ENCODE results near the gene FFAR1. TPM values are rescaled to one million over a fixed set of nuclear protein-coding genes. Genes with fewer than 3 reads are reported as not detected.

The FFAR1 gene
- total and polyA plus RNA-seq, 2 of the 8 experiments (the other 6 are each of a cell fraction or from before 2014, with no cell fraction given): not detected

DNA sequence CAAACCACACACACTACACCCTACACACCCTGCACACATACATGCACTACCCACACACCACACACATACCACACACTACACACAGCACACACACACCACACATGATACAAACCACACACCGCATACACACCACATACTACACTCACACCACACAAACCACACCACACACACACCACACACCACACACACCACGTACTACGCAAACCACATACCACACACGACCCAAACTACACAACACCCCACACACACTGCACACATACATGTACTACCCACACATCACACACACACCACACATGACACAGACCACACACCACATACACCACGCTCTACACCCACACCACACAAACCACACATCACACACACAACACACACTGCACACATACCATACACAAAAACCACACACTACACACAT is 49.1 kb upstream of the FFAR1 start:
- FAIRE-seq: no peak
- Histone ChIP-seq H3K4me1 (replicated peaks in 1 of 4; ENCODE audit: control insufficient read depth in 3 of 4, insufficient read depth in 4 of 4, low read length in 3 of 4) (peaks cover 0 to 13% (median 6%) of the 10 kb centered on the region in 4 experiments; a peak in 6 of 7 replicates), H2BK120ac (replicated peaks; ENCODE audit: low read depth, low read length) (peak overlapping the region; percentile 49)
- TF ChIP-seq EZH2 (IDR thresholded peaks at IDR 0.05; ENCODE audit: low read depth, low read length, severe bottlenecking) (no peak), CBX8 (IDR thresholded peaks at IDR 0.05; ENCODE audit: borderline replicate concordance, low read depth, low read length) (no peak), RFX5 (IDR thresholded peaks at IDR 0.05; ENCODE audit: borderline replicate concordance, low read depth, low read length) (no peak), NRF1 (IDR thresholded peaks at IDR 0.05; ENCODE audit: low read depth, low read length) (no peak), TCF12 (IDR thresholded peaks at IDR 0.05; ENCODE audit: low read depth, low read length) (no peak), SUZ12 (IDR thresholded peaks at IDR 0.05; ENCODE audit: low read length) (no peak), SIN3A (conservative IDR thresholded peaks at IDR 0.05 in 1 of 2, IDR thresholded peaks at IDR 0.05 in 1 of 2; ENCODE audit: low read depth in 1 of 2, low read length in 2 of 2) (no peak), EGR1 (IDR thresholded peaks at IDR 0.05; ENCODE audit: borderline replicate concordance, low read depth, low read length) (no peak), POLR2A (IDR thresholded peaks at IDR 0.05; ENCODE audit: control extremely low read depth in 1 of 2, low read depth in 2 of 2, low read length in 2 of 2) (no peak), HDAC6 (IDR thresholded peaks at IDR 0.05; ENCODE audit: low read depth, low read length) (no peak), TBP (IDR thresholded peaks at IDR 0.05; ENCODE audit: low read depth, low read length) (no peak), RNF2 (IDR thresholded peaks at IDR 0.05; ENCODE audit: borderline replicate concordance, low read depth, low read length, missing control alignments, poor library complexity, severe bottlenecking) (no peak), KDM4A (IDR thresholded peaks at IDR 0.05; ENCODE audit: low read depth, low read length, severe bottlenecking) (no peak), SIX5 (IDR thresholded peaks at IDR 0.05; ENCODE audit: low read depth, low read length) (no peak)

More for the DNA sequence above, 49.1 kb upstream of the FFAR1 start:
- Histone ChIP-seq H3K4me3 (ENCODE audit: extremely low read depth in 1 of 4, insufficient read depth in 2 of 4, low read depth in 3 of 4, low read length in 4 of 4) (no peak overlapping the region), H3K9me3 (ENCODE audit: insufficient read depth in 2 of 2, low read depth in 1 of 2, low read length in 1 of 2) (no peaks in the 10 kb centered on the region; a peak in 1 of 4 replicates), H3K79me2 (ENCODE audit: control insufficient read depth in 1 of 2, insufficient read depth in 2 of 2, low read length in 2 of 2) (no peaks in the 10 kb centered on the region), H3K9ac (replicated peaks in 1 of 4; ENCODE audit: extremely low read depth in 1 of 4, low read depth in 3 of 4, low read length in 3 of 4) (no peak overlapping the region; a peak in 1 of 7 replicates), H3K23ac (ENCODE audit: insufficient read length) (no peak overlapping the region), H2BK5ac (ENCODE audit: low read depth, low read length) (peak overlapping the region; percentile 21; the same call in 1 of the 2 replicates), H3K4ac (replicated peaks; ENCODE audit: insufficient read length, low read depth, low read length) (peak overlapping the region; percentile 57), H3K18ac (ENCODE audit: extremely low read depth, low read length) (no peak overlapping the region), H2BK20ac (ENCODE audit: low read length) (peak overlapping the region; percentile 63), H2BK15ac (ENCODE audit: low read length) (peak overlapping the region; percentile 23), H4K5ac (ENCODE audit: insufficient read length, low read depth, low read length) (no peak overlapping the region), H2BK12ac (ENCODE audit: low read depth, low read length) (peak overlapping the region; percentile 6; the same call in 1 of the 2 replicates), H3K27me3 (replicated peaks in 1 of 4; ENCODE audit: control insufficient read depth in 3 of 4, extremely low read depth in 1 of 4, insufficient read depth in 3 of 4, low read length in 3 of 4) (peaks cover 0 to 12% (median 2%) of the 10 kb centered on the region in 4 experiments; a peak in 1 of 7 replicates), H2AFZ (ENCODE audit: low read length) (no peak overlapping the region), H3K79me1 (ENCODE audit: low read depth, low read length) (peaks cover 3% of the 10 kb centered on the region; the same call in 1 of the 2 replicates), H4K8ac (ENCODE audit: extremely low read depth, insufficient read depth, low read length) (no peak overlapping the region), H3K36me3 (ENCODE audit: control insufficient read depth in 2 of 4, insufficient read depth in 4 of 4, low read length in 3 of 4) (no peaks in the 10 kb centered on the region; a peak in 1 of 8 replicates), H3K27ac (ENCODE audit: low read depth, low read length) (no peak overlapping the region), H3K4me2 (ENCODE audit: insufficient read depth in 1 of 2, low read depth in 2 of 2, low read length in 2 of 2) (no peak overlapping the region; a peak in 1 of 4 replicates), H4K91ac (replicated peaks; ENCODE audit: insufficient read length, low read length) (peak overlapping the region; percentile 95), H3K56ac (replicated peaks; ENCODE audit: insufficient read length, low read depth, low read length) (peak overlapping the region; percentile 100), H3K23me2 (ENCODE audit: low read depth, low read length) (peaks cover 24% of the 10 kb centered on the region; the same call in 1 of the 2 replicates), H3K14ac (ENCODE audit: insufficient read length) (no peak overlapping the region), H2AK5ac (ENCODE audit: low read depth, low read length) (peak overlapping the region; percentile 98), H4K20me1 (replicated peaks in 1 of 2; ENCODE audit: control insufficient read depth in 1 of 2, insufficient read depth in 2 of 2, low read length in 2 of 2) (peaks cover 0 to 21% of the 10 kb centered on the region in 2 experiments)
- DNase-seq (ENCODE audit: low read depth in 1 of 2, low spot score in 2 of 2): no peak
- ChIA-PET POLR2A (ENCODE audit: partially characterized antibody) (no interaction called here), CTCF (ENCODE audit: partially characterized antibody) (no interaction called here)
- 90 to 100% methylated on average over 2 to 5 of the region's 5 CpGs for WGBS, 2 experiments (ENCODE audit: extremely low coverage in 1 of 2, insufficient coverage in 1 of 2, insufficient read length in 1 of 2, insufficient replicate concordance in 2 of 2, low coverage in 1 of 2, low lambda C conversion rate in 2 of 2, missing lambda C conversion rate in 1 of 2)
